GM10266 (cell line): Measurements from ENCODE around the gene NCAM1.

ENCODE experiments used
- DNase-seq: peaks from one replicate; pipeline ENCODE4 v3.0.0; 2012; ENCODE audit errors: extremely low spot score
- TF ChIP-seq, protein P1 (sequence below): IDR thresholded peaks from 2 replicates; pipeline ENCODE4 v1.5.1; 2012; ENCODE audit warnings: mild to moderate bottlenecking, low read depth; ENCODE audit not compliant: control insufficient read depth, insufficient read depth; ENCODE audit errors: missing control alignments

NCAM1 gene

GRCh38 chr11:113084297-113084696 lies 123.1 kb downstream of the NCAM1 start:
- TF ChIP-seq, protein P1, sequence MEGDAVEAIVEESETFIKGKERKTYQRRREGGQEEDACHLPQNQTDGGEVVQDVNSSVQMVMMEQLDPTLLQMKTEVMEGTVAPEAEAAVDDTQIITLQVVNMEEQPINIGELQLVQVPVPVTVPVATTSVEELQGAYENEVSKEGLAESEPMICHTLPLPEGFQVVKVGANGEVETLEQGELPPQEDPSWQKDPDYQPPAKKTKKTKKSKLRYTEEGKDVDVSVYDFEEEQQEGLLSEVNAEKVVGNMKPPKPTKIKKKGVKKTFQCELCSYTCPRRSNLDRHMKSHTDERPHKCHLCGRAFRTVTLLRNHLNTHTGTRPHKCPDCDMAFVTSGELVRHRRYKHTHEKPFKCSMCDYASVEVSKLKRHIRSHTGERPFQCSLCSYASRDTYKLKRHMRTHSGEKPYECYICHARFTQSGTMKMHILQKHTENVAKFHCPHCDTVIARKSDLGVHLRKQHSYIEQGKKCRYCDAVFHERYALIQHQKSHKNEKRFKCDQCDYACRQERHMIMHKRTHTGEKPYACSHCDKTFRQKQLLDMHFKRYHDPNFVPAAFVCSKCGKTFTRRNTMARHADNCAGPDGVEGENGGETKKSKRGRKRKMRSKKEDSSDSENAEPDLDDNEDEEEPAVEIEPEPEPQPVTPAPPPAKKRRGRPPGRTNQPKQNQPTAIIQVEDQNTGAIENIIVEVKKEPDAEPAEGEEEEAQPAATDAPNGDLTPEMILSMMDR = no peak

DNA sequence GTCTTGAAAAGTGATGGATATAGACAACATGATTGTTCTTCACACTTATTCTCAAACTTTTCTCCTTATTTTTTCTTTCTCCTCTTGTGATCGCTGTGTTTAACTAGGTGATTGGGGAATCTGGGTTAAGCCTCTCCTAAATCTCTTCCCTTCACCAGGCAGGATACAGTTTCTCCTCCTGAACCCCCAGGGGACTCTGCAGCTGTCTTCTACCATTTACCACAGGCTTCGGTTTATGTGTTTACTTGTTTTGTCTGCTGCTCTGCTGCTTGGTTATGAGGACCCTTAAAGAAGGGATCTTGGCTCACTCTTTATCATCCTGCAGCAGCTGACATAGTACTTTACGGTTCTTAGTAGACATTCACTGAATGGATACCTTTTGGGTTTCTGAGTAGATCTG lies 124.2 kb downstream of the NCAM1 start:
- TF ChIP-seq, protein P1 = no peak

More at GRCh38 chr11:113084297-113084696, 123.1 kb downstream of the NCAM1 start:
- DNase-seq = no peak

DNA sequence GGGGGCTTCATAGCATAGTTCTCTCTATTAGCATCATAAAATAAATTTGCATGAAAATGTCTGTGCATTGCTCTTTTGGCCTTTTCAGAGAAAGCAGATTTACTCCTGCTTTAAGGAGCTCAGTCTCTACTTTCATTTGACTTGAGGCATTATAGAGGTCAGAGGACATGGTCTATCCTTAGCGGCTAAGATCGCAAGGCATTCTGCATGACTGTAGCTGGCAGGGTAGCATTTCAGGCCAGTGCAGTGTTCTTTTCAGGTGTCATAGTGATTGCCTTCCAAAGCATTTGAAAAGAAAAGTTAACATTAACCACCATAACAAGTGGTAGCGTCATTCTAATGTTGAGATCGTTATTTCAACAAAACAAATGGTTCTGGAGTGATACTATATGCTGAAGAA lies 126.5 kb downstream of the NCAM1 start:
- no peak for DNase-seq
- TF ChIP-seq, protein P1 = no peak

More for the DNA sequence above, 124.2 kb downstream of the NCAM1 start:
- DNase-seq = no peak

- TF ChIP-seq, protein P1 = no peak
- no peak for DNase-seq
Measured at GRCh38 chr11:113090716-113091480, 129.7 kb downstream of the NCAM1 start.

DNA sequence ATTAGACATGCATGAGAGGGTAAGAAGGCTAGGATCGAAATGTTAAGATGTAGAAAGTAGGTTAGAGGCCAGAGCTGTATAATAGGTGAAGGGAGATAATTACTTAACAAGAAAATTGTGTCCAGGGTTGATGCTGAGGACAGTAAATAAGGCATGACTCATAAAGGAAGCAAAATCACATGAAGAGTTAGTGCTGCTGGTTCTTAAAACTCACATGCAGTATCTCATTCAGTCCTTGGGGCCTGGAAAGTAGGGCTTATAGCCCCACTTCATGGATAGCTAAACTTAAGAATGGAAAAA lies 130.2 kb downstream of the NCAM1 start:
- TF ChIP-seq, protein P1 = no peak

GRCh38 chr11:113096648-113097047 lies 135.4 kb downstream of the NCAM1 start:
- DNase-seq = no peak
- TF ChIP-seq, protein P1 = no peak

More for the DNA sequence above, 130.2 kb downstream of the NCAM1 start:
- DNase-seq = no peak

GRCh38 chr11:113103932-113104690 lies 142.9 kb downstream of the NCAM1 start:
- TF ChIP-seq, protein P1 = no peak
- no peak for DNase-seq
